ENCODE results near the gene ARID1B.

The ARID1B gene

GRCh38 chr6:156879186-156879585 lies 102.0 kb downstream of the ARID1B start:
- no peak overlapping the region for H3K9ac ChIP-seq (ENCODE audit: low read length)
- H3K36me3 ChIP-seq (ENCODE audit: low read length), result no peaks in the 10 kb centered on the region
- H4K20me1 ChIP-seq (ENCODE audit: low read depth, low read length), result peaks cover 2% of the 10 kb centered on the region; the same call in 1 of the 2 replicates
- peaks cover 64% of the 10 kb centered on the region for H3K79me2 ChIP-seq (ENCODE audit: insufficient read depth, low read length)
- TF ChIP-seq EZH2phosphoT487 (conservative IDR thresholded peaks at IDR 0.05; ENCODE audit: low read length), result no peak
- no peak for TF ChIP-seq CTCF (IDR thresholded peaks at IDR 0.05; ENCODE audit: insufficient read depth, low read length, poor library complexity, severe bottlenecking)
- H3K27ac ChIP-seq (ENCODE audit: low read depth, low read length), result no peak overlapping the region
- no peak overlapping the region for H3K4me2 ChIP-seq (ENCODE audit: low read depth, low read length, poor library complexity, severe bottlenecking)
- H3F3A ChIP-seq (ENCODE audit: insufficient read depth), result peaks cover 4% of the 10 kb centered on the region
- H3K4me3 ChIP-seq (ENCODE audit: insufficient read depth, low read length, poor library complexity, severe bottlenecking), result no peak overlapping the region
- H3K27me3 ChIP-seq (ENCODE audit: low read length), result no peaks in the 10 kb centered on the region
- H3K9me3 ChIP-seq (ENCODE audit: insufficient read depth, low read length), result no peaks in the 10 kb centered on the region
- H3K9me2 ChIP-seq (replicated peaks; ENCODE audit: insufficient read depth, low read length), result no peaks in the 10 kb centered on the region
- no peak overlapping the region for H2AFZ ChIP-seq (ENCODE audit: low read depth, low read length, severe bottlenecking)

DNA sequence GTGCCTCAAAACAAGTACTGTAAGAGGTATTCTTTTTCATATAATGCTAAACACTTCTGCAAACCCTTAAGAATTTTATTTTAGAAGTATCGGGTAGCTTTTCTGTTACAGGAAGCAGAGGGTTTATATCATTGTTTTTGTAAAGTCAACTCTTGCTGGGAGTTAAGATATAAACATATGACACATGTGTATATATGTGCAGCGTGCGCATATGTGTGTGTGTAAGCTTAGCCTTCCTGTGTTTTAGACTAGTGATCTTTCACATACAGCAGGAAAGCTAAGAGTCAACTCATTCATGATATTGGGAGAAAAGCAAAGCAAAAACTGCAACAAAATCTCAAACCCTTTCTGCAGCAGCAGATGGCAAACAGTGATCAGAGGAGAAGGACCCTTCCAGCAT lies 102.4 kb downstream of the ARID1B start:
- Histone ChIP-seq H2AFZ (ENCODE audit: low read depth, low read length, severe bottlenecking) (no peak overlapping the region), H3K9me2 (replicated peaks; ENCODE audit: insufficient read depth, low read length) (no peaks in the 10 kb centered on the region), H3K4me2 (ENCODE audit: low read depth, low read length, poor library complexity, severe bottlenecking) (no peak overlapping the region), H4K20me1 (ENCODE audit: low read depth, low read length) (peaks cover 2% of the 10 kb centered on the region; the same call in 1 of the 2 replicates), H3K79me2 (ENCODE audit: insufficient read depth, low read length) (peaks cover 65% of the 10 kb centered on the region), H3F3A (ENCODE audit: insufficient read depth) (peaks cover 4% of the 10 kb centered on the region), H3K4me3 (ENCODE audit: insufficient read depth, low read length, poor library complexity, severe bottlenecking) (no peak overlapping the region), H3K9ac (ENCODE audit: low read length) (no peak overlapping the region), H3K9me3 (ENCODE audit: insufficient read depth, low read length) (no peaks in the 10 kb centered on the region), H3K27me3 (ENCODE audit: low read length) (no peaks in the 10 kb centered on the region), H3K27ac (ENCODE audit: low read depth, low read length) (no peak overlapping the region), H3K36me3 (ENCODE audit: low read length) (no peaks in the 10 kb centered on the region)
- TF ChIP-seq CTCF (IDR thresholded peaks at IDR 0.05; ENCODE audit: insufficient read depth, low read length, poor library complexity, severe bottlenecking) (no peak), EZH2phosphoT487 (conservative IDR thresholded peaks at IDR 0.05; ENCODE audit: low read length) (no peak)

DNA sequence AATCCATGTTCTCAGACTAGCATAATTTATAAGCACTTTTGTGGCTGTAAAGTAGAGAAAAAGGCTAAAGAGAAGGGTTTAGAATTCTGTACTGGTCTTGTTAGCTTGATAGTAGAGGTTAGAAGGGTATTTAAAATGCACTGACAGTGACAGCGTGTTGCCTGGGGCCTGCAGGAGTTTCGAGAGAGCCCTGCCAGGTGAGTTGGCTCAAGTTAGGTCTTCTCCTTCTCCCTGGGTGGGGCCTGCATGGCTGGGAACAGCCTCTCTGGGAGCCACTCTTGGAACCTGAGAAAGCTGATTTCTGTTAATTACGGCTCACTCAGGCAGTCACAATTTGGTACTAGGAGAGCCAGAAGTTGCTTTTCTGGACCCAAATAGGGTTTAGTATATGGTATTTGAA lies 103.7 kb downstream of the ARID1B start:
- no peaks in the 10 kb centered on the region for H3K9me2 ChIP-seq (replicated peaks; ENCODE audit: insufficient read depth, low read length)

More for the DNA sequence above, 103.7 kb downstream of the ARID1B start:
- Histone ChIP-seq H3K36me3 (ENCODE audit: low read length) (no peaks in the 10 kb centered on the region), H3K79me2 (ENCODE audit: insufficient read depth, low read length) (peaks cover 61% of the 10 kb centered on the region), H3K9ac (ENCODE audit: low read length) (no peak overlapping the region), H2AFZ (ENCODE audit: low read depth, low read length, severe bottlenecking) (no peak overlapping the region), H3K4me2 (ENCODE audit: low read depth, low read length, poor library complexity, severe bottlenecking) (no peak overlapping the region), H3K4me3 (ENCODE audit: insufficient read depth, low read length, poor library complexity, severe bottlenecking) (no peak overlapping the region), H3K9me3 (ENCODE audit: insufficient read depth, low read length) (no peaks in the 10 kb centered on the region), H3F3A (ENCODE audit: insufficient read depth) (peaks cover 4% of the 10 kb centered on the region), H4K20me1 (ENCODE audit: low read depth, low read length) (peaks cover 2% of the 10 kb centered on the region; the same call in 1 of the 2 replicates), H3K27ac (ENCODE audit: low read depth, low read length) (no peak overlapping the region), H3K27me3 (ENCODE audit: low read length) (no peaks in the 10 kb centered on the region)
- TF ChIP-seq EZH2phosphoT487 (conservative IDR thresholded peaks at IDR 0.05; ENCODE audit: low read length) (no peak), CTCF (IDR thresholded peaks at IDR 0.05; ENCODE audit: insufficient read depth, low read length, poor library complexity, severe bottlenecking) (no peak)
